NB4 (cell line): ENCODE results near the gene GP2.

Experiments used
- CTCF ChIP-seq: IDR thresholded peaks from one replicate; pipeline ENCODE4 v1.5.1; 2012; ENCODE audit warnings: low read depth, low read length
- POLR2A ChIP-seq: IDR thresholded peaks from 2 replicates; pipeline ENCODE4 v1.6.1; 2011; ENCODE audit warnings: mild to moderate bottlenecking; ENCODE audit not compliant: insufficient read length; ENCODE audit errors: extremely low read depth

- TF ChIP-seq CTCF (no peak), POLR2A (no peak)
Observed at GRCh38 chr16:20326321-20326720, 992 bp downstream of the GP2 start.
